IMR-90 (cell line): Measurements from ENCODE around the gene SPATA2. TPM values are rescaled to one million over a fixed set of nuclear protein-coding genes. Genes with fewer than 3 reads are reported as not detected.

Source experiments
- ATAC-seq: fragments of 200-7000 bp; cut with Tn5 transposase; 2 replicates; pipeline ENCODE4 v1.9.1; 2020; ENCODE audit warnings: low read depth, mild to moderate bottlenecking, moderate library complexity
- BruUV-seq: library from RNA; stranded (reverse); fragments of 400-500 nt; replicated peaks from 2 replicates; lab custom pipeline; 2021; lab: Mats Ljungman, UMichigan
- CTCF ChIA-PET: fragments of 300-600 bp; formaldehyde crosslinking; extraction: SDS; loops from one replicate; lab custom pipeline; 2021; ENCODE audit warnings: antibody characterized with exemption; lab: Yijun Ruan, JAX
- POLR2A ChIA-PET: fragments of 300-600 bp; sonication (Branson Sonifier 250); formaldehyde crosslinking; loops from one replicate; lab custom pipeline; 2022; ENCODE audit warnings: antibody characterized with exemption; ENCODE audit not compliant: unreplicated experiment; lab: Charles Lee
- DNase-seq: peaks from one replicate; pipeline ENCODE4 v3.0.0; 2013
- H2AFZ ChIP-seq: replicated peaks from 2 replicates; pipeline ENCODE3; 2013; ENCODE audit warnings: low read length, mild to moderate bottlenecking; ENCODE audit not compliant: poor library complexity
- H2AK5ac ChIP-seq: 2 replicates; pipeline ENCODE4 v1.6.1; 2013; ENCODE audit warnings: low read depth, low read length, inconsistent platforms
- H2AK9ac ChIP-seq: replicated peaks from 2 replicates; pipeline ENCODE3; 2013; ENCODE audit warnings: mild to moderate bottlenecking, low read depth, low read length, moderate library complexity; ENCODE audit not compliant: poor library complexity
- H2BK120ac ChIP-seq: 2 replicates; pipeline ENCODE4 v1.6.1; 2013; ENCODE audit warnings: low read depth, low read length, inconsistent platforms
- H2BK15ac ChIP-seq: 3 replicates; pipeline ENCODE4 v1.6.1; 2013; ENCODE audit warnings: low read depth, low read length, inconsistent platforms
- H2BK20ac ChIP-seq: 2 replicates; pipeline ENCODE4 v1.6.1; 2013; ENCODE audit warnings: low read depth, mild to moderate bottlenecking, inconsistent platforms, low read length, moderate library complexity
- H2BK5ac ChIP-seq: 2 replicates; pipeline ENCODE4 v1.6.1; 2013; ENCODE audit warnings: mild to moderate bottlenecking, low read depth, low read length, inconsistent platforms; ENCODE audit not compliant: poor library complexity, severe bottlenecking
- H3K14ac ChIP-seq: replicated peaks from 2 replicates; pipeline ENCODE4 v1.6.1; 2013; ENCODE audit warnings: low read depth, low read length, inconsistent platforms
- H3K18ac ChIP-seq: 2 replicates; pipeline ENCODE4 v1.6.1; 2013; ENCODE audit warnings: low read depth, low read length, control low read depth
- H3K23ac ChIP-seq: 2 replicates; pipeline ENCODE4 v1.6.1; 2013; ENCODE audit warnings: low read depth, low read length, inconsistent platforms
- H3K27ac ChIP-seq: 2 replicates; pipeline ENCODE4 v1.5.1; 2013; ENCODE audit warnings: mild to moderate bottlenecking, control low read depth, low read length; ENCODE audit not compliant: insufficient read depth
- H3K27me3 ChIP-seq: 2 replicates; pipeline ENCODE4 v1.6.1; 2013; ENCODE audit warnings: low read length; ENCODE audit not compliant: control insufficient read depth, insufficient read depth
- H3K36me3 ChIP-seq: 2 replicates; pipeline ENCODE4 v1.6.1; 2013; ENCODE audit warnings: low read length, mixed read lengths; ENCODE audit not compliant: control insufficient read depth, insufficient read depth
- H3K4ac ChIP-seq: 2 replicates; pipeline ENCODE4 v1.6.1; 2013; ENCODE audit warnings: low read depth, low read length, inconsistent platforms
- H3K4me1 ChIP-seq: 2 replicates; pipeline ENCODE4 v1.6.1; 2013; ENCODE audit warnings: low read length, mixed read lengths; ENCODE audit not compliant: control insufficient read depth, insufficient read depth
- H3K4me2 ChIP-seq: 2 replicates; pipeline ENCODE4 v1.6.1; 2013; ENCODE audit warnings: low read depth, mild to moderate bottlenecking, control low read depth, low read length, moderate library complexity
- H3K4me3 ChIP-seq: 2 replicates; pipeline ENCODE4 v1.5.1; 2013; ENCODE audit warnings: low read depth, mild to moderate bottlenecking, control low read depth, low read length, moderate library complexity; ENCODE audit not compliant: insufficient read depth
- H3K56ac ChIP-seq: 2 replicates; pipeline ENCODE4 v1.6.1; 2013; ENCODE audit warnings: low read length, inconsistent platforms; ENCODE audit not compliant: insufficient read depth; ENCODE audit errors: extremely low read depth
- H3K79me1 ChIP-seq, 2 experiments: 2 replicates each; pipeline ENCODE4 v1.6.1; 2013; ENCODE audit warnings: low read length in 2 of 2, inconsistent platforms in 1 of 2, low read depth in 1 of 2
- H3K9ac ChIP-seq: 2 replicates; pipeline ENCODE4 v1.6.1; 2013; ENCODE audit warnings: low read depth, low read length, control low read depth
- H3K9me1 ChIP-seq: 2 replicates; pipeline ENCODE4 v1.6.1; 2013; ENCODE audit warnings: low read length, inconsistent platforms; ENCODE audit not compliant: insufficient read depth
- H3K9me3 ChIP-seq: 2 replicates; pipeline ENCODE4 v1.6.1; 2013; ENCODE audit warnings: low read length; ENCODE audit not compliant: control insufficient read depth, insufficient read depth
- H4K20me1 ChIP-seq: 2 replicates; pipeline ENCODE4 v1.6.1; 2013; ENCODE audit warnings: low read length, inconsistent platforms; ENCODE audit not compliant: insufficient read depth
- H4K5ac ChIP-seq: 2 replicates; pipeline ENCODE4 v1.6.1; 2013; ENCODE audit warnings: mild to moderate bottlenecking, low read depth, low read length, control low read depth
- H4K8ac ChIP-seq, 2 experiments: 2 replicates each; pipeline ENCODE4 v1.6.1; 2013; ENCODE audit warnings: low read depth in 2 of 2, low read length in 2 of 2, control low read depth in 1 of 2, inconsistent platforms in 1 of 2
- H4K91ac ChIP-seq: 2 replicates; pipeline ENCODE4 v1.6.1; 2013; ENCODE audit warnings: low read depth, low read length, inconsistent platforms; ENCODE audit not compliant: insufficient read depth
- BHLHE40 ChIP-seq: fragments of 150-350 bp; IDR thresholded peaks from 2 replicates; pipeline ENCODE4 v1.6.1; 2016; ENCODE audit warnings: mild to moderate bottlenecking, low read depth, low read length
- FOS ChIP-seq: fragments of 150-350 bp; IDR thresholded peaks from 2 replicates; pipeline ENCODE4 v1.6.1; 2016; ENCODE audit warnings: low read depth, low read length
- MAZ ChIP-seq: IDR thresholded peaks from 2 replicates; pipeline ENCODE4 v1.6.1; 2012; ENCODE audit warnings: low read depth, mild to moderate bottlenecking, low read length, improper control_type of control experiment, moderate library complexity, borderline replicate concordance
- MXI1 ChIP-seq: IDR thresholded peaks from 2 replicates; pipeline ENCODE4 v1.6.1; 2012; ENCODE audit warnings: low read depth, mild to moderate bottlenecking, low read length, moderate library complexity, borderline replicate concordance
- POLR2A ChIP-seq: IDR thresholded peaks from 2 replicates; pipeline ENCODE4 v1.6.1; 2012; ENCODE audit warnings: mild to moderate bottlenecking, low read depth, low read length
- RFX5 ChIP-seq: IDR thresholded peaks from 2 replicates; pipeline ENCODE4 v1.8.0; 2012; ENCODE audit warnings: low read depth, mild to moderate bottlenecking, low read length, moderate library complexity
- SMC3 ChIP-seq: fragments of 150-350 bp; IDR thresholded peaks from 2 replicates; pipeline ENCODE4 v1.6.1; 2016; ENCODE audit warnings: low read depth, mild to moderate bottlenecking, antibody characterized with exemption, low read length, moderate library complexity
- WGBS, 2 experiments: methylation state at CpG; one replicate each; pipeline versions ENCODE4 v1.1.5 to v1.1.7; 2013; ENCODE audit warnings: missing lambda C conversion rate in 2 of 2; ENCODE audit not compliant: insufficient read length in 1 of 2; ENCODE audit errors: extremely low coverage in 2 of 2; 5-methylcytosine and 5-hydroxymethylcytosine counted together
- dilution Hi-C: fragments of 300-500 bp; cut with HindIII; formaldehyde crosslinking; loops from one replicate; pipeline ENCODE4 v1.14.3; 2018; ENCODE audit warnings: low sequenced_read_pairs; ENCODE audit not compliant: unreplicated experiment
- in situ Hi-C: fragments of 300-500 bp; cut with MboI; formaldehyde crosslinking; loops from 3 replicates; pipeline ENCODE4 v1.14.3; 2019; ENCODE audit warnings: low sequenced_read_pairs, inconsistent platforms, mixed read lengths
- intact Hi-C: fragments of 100-400 bp; cut with micrococcal nuclease; formaldehyde crosslinking; loops from 2 replicates; pipeline ENCODE4 v1.10.0; 2022
- polyA plus RNA-seq, 3 experiments: library from polyadenylated mRNA; depleted of rRNA; stranded (reverse); fragments of >200 nt; gene quantifications; 2 replicates each; pipeline ENCODE4 v1.2.3, GENCODE V29; 2012; ENCODE audit warnings: low replicate concordance in 1 of 3
- total RNA-seq: library from RNA; depleted of rRNA; stranded (reverse); fragments of >200 nt; gene quantifications from 2 replicates; pipeline ENCODE4 v1.2.3, GENCODE V29; 2012
- TF ChIP-seq, protein P1 (sequence below): fragments of 150-350 bp; IDR thresholded peaks from 2 replicates; pipeline ENCODE4 v1.6.1; 2017; ENCODE audit warnings: mild to moderate bottlenecking, antibody characterized with exemption, low read length, low read depth

SPATA2 gene
- total and polyA plus RNA-seq, 2 of the 4 experiments (the other 2 are of a cell fraction), result 1.3 to 4.5 TPM

DNA sequence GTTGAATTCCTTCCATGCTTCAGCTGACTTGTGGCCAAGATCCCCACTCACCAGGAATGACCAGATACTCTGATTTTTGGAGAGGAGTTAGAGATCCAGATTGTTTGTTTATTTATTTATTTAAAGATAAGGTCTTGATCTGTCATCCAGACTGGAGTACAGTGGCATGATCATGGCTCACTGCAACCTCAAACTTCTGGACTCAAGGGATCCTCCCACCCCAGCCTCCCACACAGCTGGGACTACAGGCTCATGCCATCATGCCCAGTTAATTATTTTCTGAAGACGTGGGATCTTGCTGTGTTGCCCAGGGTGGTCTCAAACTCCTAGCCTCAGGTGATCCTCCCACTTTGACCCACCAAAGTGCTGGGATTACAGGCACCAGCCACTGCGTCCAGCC, 4.1 kb upstream of the SPATA2 start:
- H3K4me1 ChIP-seq, result no peaks in the 10 kb centered on the region; the same call in none of the 2 replicates
- no peak overlapping the region for H3K27ac ChIP-seq
- DNase-seq (no peak), ATAC-seq (no peak)
- H3K23ac ChIP-seq, result no peak overlapping the region
- no peak overlapping the region for H3K14ac ChIP-seq
- WGBS, 2 experiments, result 88% methylated on average over 1 of the region's 2 CpGs; no CpG with 5 or more reads in 1 of the 2 experiments
- dilution Hi-C loops, result no loop called here
- no peak overlapping the region for H3K18ac ChIP-seq
- H3K9ac ChIP-seq, result no peak overlapping the region
- no peak overlapping the region for H3K4me3 ChIP-seq
- peaks cover 3% of the 10 kb centered on the region; the same call in 1 of the 2 replicates for H3K9me1 ChIP-seq
- intact Hi-C loops, result no loop called here
- no peaks in the 10 kb centered on the region for H3K36me3 ChIP-seq
- no peak overlapping the region for H2BK20ac ChIP-seq
- no peak overlapping the region for H2BK15ac ChIP-seq
- BruUV-seq, result no TSS peak
- H2AK5ac ChIP-seq, result no peak overlapping the region
- H3K56ac ChIP-seq, result no peak overlapping the region
- CTCF ChIA-PET, result no interaction called here
- H4K5ac ChIP-seq, result no peak overlapping the region
- POLR2A ChIA-PET, result no interaction called here
- peaks cover under 1% of the 10 kb centered on the region; the same call in 1 of the 2 replicates for H4K20me1 ChIP-seq
- H3K9me3 ChIP-seq, result no peaks in the 10 kb centered on the region
- no peak overlapping the region for H4K8ac ChIP-seq
- H3K4ac ChIP-seq, result no peak overlapping the region
- TF ChIP-seq, protein P1, sequence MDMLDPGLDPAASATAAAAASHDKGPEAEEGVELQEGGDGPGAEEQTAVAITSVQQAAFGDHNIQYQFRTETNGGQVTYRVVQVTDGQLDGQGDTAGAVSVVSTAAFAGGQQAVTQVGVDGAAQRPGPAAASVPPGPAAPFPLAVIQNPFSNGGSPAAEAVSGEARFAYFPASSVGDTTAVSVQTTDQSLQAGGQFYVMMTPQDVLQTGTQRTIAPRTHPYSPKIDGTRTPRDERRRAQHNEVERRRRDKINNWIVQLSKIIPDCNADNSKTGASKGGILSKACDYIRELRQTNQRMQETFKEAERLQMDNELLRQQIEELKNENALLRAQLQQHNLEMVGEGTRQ, result no peak
- TF ChIP-seq POLR2A (no peak), BHLHE40 (no peak), MXI1 (no peak), FOS (no peak), MAZ (no peak), SMC3 (no peak), RFX5 (no peak)
- no peak overlapping the region for H3K4me2 ChIP-seq
- no peak overlapping the region for H2BK5ac ChIP-seq
- no peak overlapping the region for H2AK9ac ChIP-seq
- H2AFZ ChIP-seq, result no peak overlapping the region
- peaks cover under 1 to 14% of the 10 kb centered on the region in 2 experiments; a peak in 2 of 4 replicates for H3K79me1 ChIP-seq
- no peak overlapping the region for H4K91ac ChIP-seq
- in situ Hi-C loops, result no loop called here
- no peak overlapping the region for H2BK120ac ChIP-seq
- no peaks in the 10 kb centered on the region for H3K27me3 ChIP-seq
